Keratinocyte (primary cell): ENCODE measurements around the gene BAIAP2. TPM values are rescaled to one million over a fixed set of nuclear protein-coding genes. Genes with fewer than 3 reads are reported as not detected.

ENCODE experiments used
- DNase-seq: peaks from one replicate; pipeline ENCODE4 v3.0.0-alpha.2; 2011; ENCODE audit warnings: low read depth, missing footprints, low spot score
- FAIRE-seq: peaks from 2 replicates; lab custom pipeline; 2011; peaks lifted over from hg19 to GRCh38; lab: Jason Lieb, UNC
- H2AFZ ChIP-seq: 2 replicates; pipeline ENCODE4 v1.6.0; 2012; ENCODE audit warnings: low read length, control low read depth, inconsistent platforms; ENCODE audit not compliant: control insufficient read depth
- H3K27ac ChIP-seq: 2 replicates; pipeline ENCODE4 v1.5.1; 2011; ENCODE audit warnings: low read length; ENCODE audit not compliant: control insufficient read depth, insufficient read depth
- H3K27me3 ChIP-seq: 3 replicates; pipeline ENCODE4 v1.6.0; 2011; ENCODE audit warnings: low read length; ENCODE audit not compliant: control insufficient read depth, insufficient read depth; ENCODE audit errors: extremely low read depth
- H3K36me3 ChIP-seq, 2 experiments: 2 replicates in 1 of 2; 3 replicates in 1 of 2; pipeline ENCODE4 v1.5.1; 2011; ENCODE audit warnings: low read length in 2 of 2, mild to moderate bottlenecking in 1 of 2; ENCODE audit not compliant: control insufficient read depth in 2 of 2, insufficient read depth in 2 of 2; ENCODE audit errors: extremely low read depth in 1 of 2
- H3K4me1 ChIP-seq: 3 replicates; pipeline ENCODE4 v1.5.1; 2011; ENCODE audit warnings: low read length; ENCODE audit not compliant: control insufficient read depth, insufficient read depth; ENCODE audit errors: extremely low read depth
- H3K4me2 ChIP-seq: 3 replicates; pipeline ENCODE4 v1.6.0; 2011; ENCODE audit warnings: low read depth, low read length; ENCODE audit not compliant: control insufficient read depth, insufficient read depth; ENCODE audit errors: extremely low read depth
- H3K4me3 ChIP-seq, 3 experiments: fragments of 200-600 bp in 1 of 3; sonication (generic) in 1 of 3; 2 replicates in 2 of 3; 3 replicates in 1 of 3; pipeline ENCODE4 v1.5.1; 2011 to 2016; ENCODE audit warnings: low read length in 3 of 3, mild to moderate bottlenecking in 3 of 3, control low read depth in 2 of 3, inconsistent platforms in 1 of 3, low read depth in 1 of 3, mixed read lengths in 1 of 3, mixed run types in 1 of 3, moderate library complexity in 1 of 3; ENCODE audit not compliant: control insufficient read depth in 2 of 3, insufficient read depth in 2 of 3; ENCODE audit errors: extremely low read depth in 1 of 3
- H3K79me2 ChIP-seq: 2 replicates; pipeline ENCODE4 v1.6.0; 2012; ENCODE audit warnings: low read length; ENCODE audit not compliant: control insufficient read depth, insufficient read depth
- H3K9ac ChIP-seq: 3 replicates; pipeline ENCODE4 v1.6.0; 2011; ENCODE audit warnings: low read length; ENCODE audit not compliant: control insufficient read depth, insufficient read depth; ENCODE audit errors: extremely low read depth
- H3K9me1 ChIP-seq: 3 replicates; pipeline ENCODE4 v1.6.0; 2011; ENCODE audit warnings: low read length; ENCODE audit not compliant: control insufficient read depth, insufficient read depth; ENCODE audit errors: extremely low read depth
- H3K9me3 ChIP-seq: 2 replicates; pipeline ENCODE4 v1.5.1; 2012; ENCODE audit warnings: low read depth, low read length; ENCODE audit not compliant: control insufficient read depth
- H4K20me1 ChIP-seq: 3 replicates; pipeline ENCODE4 v1.6.0; 2011; ENCODE audit warnings: low read length; ENCODE audit not compliant: control insufficient read depth, insufficient read depth; ENCODE audit errors: extremely low read depth
- EZH2 ChIP-seq: IDR thresholded peaks from one replicate; pipeline ENCODE4 v1.6.1; 2012; ENCODE audit warnings: inconsistent platforms, mild to moderate bottlenecking, low read length, moderate library complexity
- dilution Hi-C: fragments of 300-500 bp; cut with MboI; formaldehyde crosslinking; loops from one replicate; pipeline ENCODE4 v1.7.0; 2020; ENCODE audit warnings: low sequenced_read_pairs; ENCODE audit not compliant: extremely low pct_ligation_motif_present
- polyA plus RNA-seq, 5 experiments: library from polyadenylated mRNA; depleted of rRNA in 3 of 5; stranded (reverse) in 3 of 5; stranded (forward) in 1 of 5; unstranded in 1 of 5; fragments of >200 nt; gene quantifications; 1 replicate in 1 of 5; 2 replicates in 3 of 5; 3 replicates in 1 of 5; pipeline versions ENCODE4 v1.2.1 to v1.2.3, GENCODE V29; 2011 to 2012; ENCODE audit warnings: missing spikeins in 2 of 5, low read depth in 1 of 5, low replicate concordance in 1 of 5
- TF ChIP-seq, protein P1 (sequence below), 3 experiments: IDR thresholded peaks in 1 of 3; conservative IDR thresholded peaks in 1 of 3; optimal IDR thresholded peaks in 1 of 3; 2 replicates in 2 of 3; 3 replicates in 1 of 3; pipeline versions ENCODE3 to v1.5.1; 2011; ENCODE audit warnings: low read length in 3 of 3, mild to moderate bottlenecking in 3 of 3, moderate library complexity in 2 of 3, control low read depth in 1 of 3, inconsistent platforms in 1 of 3; ENCODE audit not compliant: insufficient read depth in 2 of 3; ENCODE audit errors: extremely low read depth in 1 of 3

BAIAP2 gene
- polyA plus RNA-seq, 1 donor (not counting 4 experiments of a cell fraction or from before 2014, with no cell fraction given), result 56.7 TPM

- TF ChIP-seq, protein P1, sequence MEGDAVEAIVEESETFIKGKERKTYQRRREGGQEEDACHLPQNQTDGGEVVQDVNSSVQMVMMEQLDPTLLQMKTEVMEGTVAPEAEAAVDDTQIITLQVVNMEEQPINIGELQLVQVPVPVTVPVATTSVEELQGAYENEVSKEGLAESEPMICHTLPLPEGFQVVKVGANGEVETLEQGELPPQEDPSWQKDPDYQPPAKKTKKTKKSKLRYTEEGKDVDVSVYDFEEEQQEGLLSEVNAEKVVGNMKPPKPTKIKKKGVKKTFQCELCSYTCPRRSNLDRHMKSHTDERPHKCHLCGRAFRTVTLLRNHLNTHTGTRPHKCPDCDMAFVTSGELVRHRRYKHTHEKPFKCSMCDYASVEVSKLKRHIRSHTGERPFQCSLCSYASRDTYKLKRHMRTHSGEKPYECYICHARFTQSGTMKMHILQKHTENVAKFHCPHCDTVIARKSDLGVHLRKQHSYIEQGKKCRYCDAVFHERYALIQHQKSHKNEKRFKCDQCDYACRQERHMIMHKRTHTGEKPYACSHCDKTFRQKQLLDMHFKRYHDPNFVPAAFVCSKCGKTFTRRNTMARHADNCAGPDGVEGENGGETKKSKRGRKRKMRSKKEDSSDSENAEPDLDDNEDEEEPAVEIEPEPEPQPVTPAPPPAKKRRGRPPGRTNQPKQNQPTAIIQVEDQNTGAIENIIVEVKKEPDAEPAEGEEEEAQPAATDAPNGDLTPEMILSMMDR (optimal IDR thresholded peaks at IDR 0.05 in 1 of 3, IDR thresholded peaks at IDR 0.05 in 1 of 3, conservative IDR thresholded peaks at IDR 0.05 in 1 of 3; ENCODE audit: extremely low read depth in 1 of 3, insufficient read depth in 2 of 3, low read length in 3 of 3), result no peak
- no peak for TF ChIP-seq EZH2
- no peaks in the 10 kb centered on the region for H3K36me3 ChIP-seq
- no peaks in the 10 kb centered on the region for H3K79me2 ChIP-seq
- DNase-seq (no peak), FAIRE-seq (no peak)
- H3K4me2 ChIP-seq, result no peak overlapping the region
- H3K9me3 ChIP-seq, result peaks cover 2% of the 10 kb centered on the region
- H4K20me1 ChIP-seq, result no peaks in the 10 kb centered on the region
- no peak overlapping the region for H3K27ac ChIP-seq
- no peak overlapping the region for H3K9ac ChIP-seq
- no peaks in the 10 kb centered on the region for H3K9me1 ChIP-seq
- H3K27me3 ChIP-seq, result peaks cover 33% of the 10 kb centered on the region
- dilution Hi-C loops, result no loop called here
- no peak overlapping the region for H2AFZ ChIP-seq
- H3K4me3 ChIP-seq, result no peak overlapping the region
- H3K4me1 ChIP-seq, result peaks cover 7% of the 10 kb centered on the region
These were observed 25.8 kb upstream of the BAIAP2 start for GRCh38 chr17:81009136-81009535.

GRCh38 chr17:81010935-81011334 is 24.0 kb upstream of the BAIAP2 start:
- no peak for DNase-seq
- Histone ChIP-seq H2AFZ (no peak overlapping the region), H4K20me1 (no peaks in the 10 kb centered on the region), H3K79me2 (no peaks in the 10 kb centered on the region), H3K9me1 (no peaks in the 10 kb centered on the region), H3K4me1 (peaks cover 4% of the 10 kb centered on the region), H3K36me3 (no peaks in the 10 kb centered on the region), H3K27ac (no peak overlapping the region), H3K9me3 (peaks cover 2% of the 10 kb centered on the region), H3K4me2 (no peak overlapping the region), H3K27me3 (peaks cover 23% of the 10 kb centered on the region), H3K4me3 (no peak overlapping the region), H3K9ac (no peak overlapping the region)
- TF ChIP-seq, protein P1 (optimal IDR thresholded peaks at IDR 0.05 in 1 of 3, IDR thresholded peaks at IDR 0.05 in 1 of 3, conservative IDR thresholded peaks at IDR 0.05 in 1 of 3; ENCODE audit: extremely low read depth in 1 of 3, insufficient read depth in 2 of 3, low read length in 3 of 3), result no peak
- no peak for TF ChIP-seq EZH2
- dilution Hi-C loops, result no loop called here
- FAIRE-seq, result no peak
